Stomach (tissue), 4 donors: ENCODE results near the gene ADGRG2.

Experiments
- CTCF ChIP-seq, 7 experiments: fragments of 450-650 bp in 4 of 7; fragments of 200-600 bp in 3 of 7; sonication (generic) in 3 of 7; IDR thresholded peaks; one replicate each; pipeline ENCODE4 v1.5.1; 2016 to 2019; ENCODE audit warnings: antibody characterized with exemption in 7 of 7, control low read depth in 2 of 7, mild to moderate bottlenecking in 1 of 7
- POLR2A ChIP-seq, 4 donors: fragments of 450-650 bp; IDR thresholded peaks; one replicate each; pipeline ENCODE4 v1.6.1; 2016; ENCODE audit warnings: antibody characterized with exemption in 4 of 4, control low read depth in 2 of 4, mild to moderate bottlenecking in 1 of 4, moderate library complexity in 1 of 4
- POLR2AphosphoS5 ChIP-seq, 3 donors: sonication (generic); formaldehyde crosslinking; IDR thresholded peaks; one replicate each; pipeline ENCODE4 v1.6.1; 2016; ENCODE audit warnings: antibody characterized with exemption in 3 of 3

GRCh38 chrX:19121898-19122640 is at the start of gene ADGRG2:
- TF ChIP-seq POLR2AphosphoS5 (IDR thresholded peaks at IDR 0.05), result no peak
- no peak for TF ChIP-seq POLR2A (IDR thresholded peaks at IDR 0.05)
- TF ChIP-seq CTCF (IDR thresholded peaks at IDR 0.05), result peak in 1 of 7 experiments; percentile 13
